Stimulated activated CD8-positive, alpha-beta memory T cell treated with anti-CD3 and anti-CD28 coated beads, Interleukin-4, amount 100 ng/mL, for 1 hour (primary cell): Measurements from ENCODE around the gene PRKCA.

Experiments
- DNase-seq, 2 donors: peaks; one replicate each; pipeline ENCODE4 v3.0.0-alpha.2; 2020; ENCODE audit warnings: low read depth in 2 of 2, low spot score in 1 of 2

PRKCA gene

GRCh38 chr17:66567234-66568170 is 265.1 kb downstream of the PRKCA start:
- peak; percentile 59 to 67 for DNase-seq

- DNase-seq, result no peak
These were observed 267.2 kb downstream of the PRKCA start for GRCh38 chr17:66569572-66569971.

DNA sequence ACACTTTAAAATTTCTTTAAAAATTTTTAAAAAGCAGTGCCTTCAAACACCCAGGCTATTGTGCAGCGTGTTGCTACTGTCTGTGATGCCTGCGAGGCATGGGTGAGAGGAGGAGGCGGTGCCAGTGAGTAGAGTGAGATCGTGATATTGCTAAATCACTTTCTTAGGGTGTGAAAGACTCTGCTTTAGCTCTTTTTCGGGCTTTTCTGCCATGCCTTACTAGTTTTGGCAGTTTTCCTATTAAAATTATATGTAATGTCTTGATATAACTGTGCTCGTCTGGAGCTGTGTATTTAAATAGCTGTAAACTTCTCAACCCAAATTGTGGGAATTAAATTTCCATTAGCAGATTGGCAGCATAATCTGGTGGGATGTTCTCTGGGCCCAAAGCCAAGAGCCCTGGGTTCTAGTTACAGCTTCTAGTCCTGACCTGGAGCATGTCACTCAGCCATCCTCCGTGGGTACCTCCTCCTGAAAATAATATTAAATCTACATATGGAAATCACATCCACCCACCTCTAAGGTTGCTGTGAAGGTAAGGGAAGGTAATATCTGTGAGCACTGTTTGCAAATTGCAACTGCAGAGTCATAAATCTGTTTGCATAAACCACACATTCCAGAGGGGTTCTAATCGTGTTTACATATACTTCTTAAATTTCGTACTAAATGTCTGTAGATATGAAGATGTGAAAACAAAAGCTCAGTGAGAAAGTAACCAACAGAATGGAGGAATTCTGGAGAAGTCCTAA is 268.2 kb downstream of the PRKCA start:
- DNase-seq, result no peak

- no peak for DNase-seq
These were observed 269.3 kb downstream of the PRKCA start for GRCh38 chr17:66571745-66572144.

DNA sequence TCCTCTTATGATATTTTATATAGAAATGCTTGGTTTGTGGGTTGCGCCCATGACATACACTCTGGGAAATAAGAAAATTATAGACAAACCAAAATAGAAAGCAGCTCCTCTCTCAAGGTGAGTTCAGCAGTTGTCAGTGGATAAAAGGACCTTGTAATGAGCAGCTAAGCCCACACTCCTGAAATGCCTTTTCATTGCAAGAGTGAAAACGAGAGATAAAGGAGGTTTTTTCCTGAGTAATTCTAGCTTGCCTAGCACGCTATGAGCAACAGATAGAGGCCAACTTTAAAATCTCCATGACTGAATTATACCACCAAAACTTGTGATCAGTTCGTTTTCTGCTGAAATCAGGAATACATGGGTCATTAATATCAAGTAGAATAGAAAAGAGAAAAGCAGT is 270.7 kb downstream of the PRKCA start:
- no peak for DNase-seq

GRCh38 chr17:66574123-66574522 is 271.7 kb downstream of the PRKCA start:
- DNase-seq, result no peak

DNA sequence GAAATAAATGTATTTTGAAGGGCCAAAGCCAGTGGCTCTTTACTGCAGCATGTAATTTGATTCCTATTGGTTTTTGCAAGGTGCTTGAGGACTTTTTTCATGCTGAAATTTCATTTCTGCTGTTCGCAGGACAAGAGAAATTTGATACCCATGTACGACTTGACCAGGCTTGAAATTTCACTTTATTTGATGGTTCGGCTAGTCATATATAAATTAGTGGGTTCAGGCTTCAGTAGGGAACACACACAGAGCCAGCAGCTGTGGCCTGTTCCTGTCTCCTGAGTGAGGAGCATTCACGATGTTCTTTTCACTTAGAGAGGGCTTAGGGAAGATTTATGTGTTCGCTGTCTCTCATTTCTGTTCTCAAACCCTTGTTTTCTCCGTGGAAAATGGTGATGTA is 274.1 kb downstream of the PRKCA start:
- no peak for DNase-seq

- no peak for DNase-seq
These were observed 274.6 kb downstream of the PRKCA start for GRCh38 chr17:66577041-66577440.

DNA sequence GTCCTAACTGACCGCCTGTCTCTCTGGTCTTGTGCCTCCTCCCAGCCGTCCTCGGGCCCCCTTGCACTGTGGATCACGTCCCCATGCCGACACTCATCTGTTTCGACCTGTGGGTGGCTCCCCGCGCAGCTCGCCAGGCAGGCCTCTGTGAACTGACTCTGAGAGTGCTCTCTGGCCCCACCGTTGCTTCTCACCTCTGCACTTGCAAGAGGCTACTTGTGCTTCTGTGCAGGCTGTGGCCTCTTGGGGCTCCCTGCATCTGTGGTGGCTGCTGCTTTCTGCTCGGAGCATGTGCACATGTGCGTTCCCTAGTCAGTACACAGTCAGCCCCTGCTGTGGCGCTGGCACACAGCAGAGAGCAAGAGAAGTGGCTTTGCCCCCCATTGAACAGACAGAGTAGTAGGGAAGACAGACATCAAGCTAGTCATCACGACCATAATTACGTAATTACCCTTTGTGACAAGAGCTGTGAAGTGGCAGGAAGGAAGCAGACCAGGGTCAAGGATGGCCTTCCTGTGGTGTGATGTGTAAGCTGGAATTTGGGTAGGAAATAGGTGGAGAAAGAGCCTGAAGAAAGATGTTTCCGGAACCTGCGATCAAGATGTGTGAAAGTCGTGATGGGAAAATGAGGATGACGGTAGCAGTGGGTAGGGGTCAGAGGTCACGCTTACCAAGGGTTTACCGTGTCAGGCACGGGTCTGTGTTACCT is 276.5 kb downstream of the PRKCA start:
- DNase-seq, result no peak

DNA sequence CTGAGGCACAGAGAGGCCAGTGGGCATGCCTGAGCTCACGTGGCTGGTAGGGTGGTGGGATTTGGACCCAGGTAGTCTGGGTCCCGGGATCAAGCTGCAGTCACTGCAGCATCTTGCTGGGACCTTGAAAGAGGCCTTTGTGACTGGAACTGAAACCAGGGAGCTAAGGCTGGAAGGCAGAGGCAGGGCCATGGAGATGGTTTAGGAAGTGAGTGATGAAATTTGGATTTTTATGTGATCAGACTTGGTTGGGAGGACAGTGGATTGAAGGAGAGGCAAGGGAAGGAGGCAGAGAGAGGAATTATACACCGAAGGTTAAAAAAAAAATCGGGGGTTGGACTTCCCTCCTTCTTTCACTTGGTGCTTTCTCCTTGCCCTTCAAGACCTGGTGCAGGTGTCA is 277.1 kb downstream of the PRKCA start:
- DNase-seq, result no peak

DNA sequence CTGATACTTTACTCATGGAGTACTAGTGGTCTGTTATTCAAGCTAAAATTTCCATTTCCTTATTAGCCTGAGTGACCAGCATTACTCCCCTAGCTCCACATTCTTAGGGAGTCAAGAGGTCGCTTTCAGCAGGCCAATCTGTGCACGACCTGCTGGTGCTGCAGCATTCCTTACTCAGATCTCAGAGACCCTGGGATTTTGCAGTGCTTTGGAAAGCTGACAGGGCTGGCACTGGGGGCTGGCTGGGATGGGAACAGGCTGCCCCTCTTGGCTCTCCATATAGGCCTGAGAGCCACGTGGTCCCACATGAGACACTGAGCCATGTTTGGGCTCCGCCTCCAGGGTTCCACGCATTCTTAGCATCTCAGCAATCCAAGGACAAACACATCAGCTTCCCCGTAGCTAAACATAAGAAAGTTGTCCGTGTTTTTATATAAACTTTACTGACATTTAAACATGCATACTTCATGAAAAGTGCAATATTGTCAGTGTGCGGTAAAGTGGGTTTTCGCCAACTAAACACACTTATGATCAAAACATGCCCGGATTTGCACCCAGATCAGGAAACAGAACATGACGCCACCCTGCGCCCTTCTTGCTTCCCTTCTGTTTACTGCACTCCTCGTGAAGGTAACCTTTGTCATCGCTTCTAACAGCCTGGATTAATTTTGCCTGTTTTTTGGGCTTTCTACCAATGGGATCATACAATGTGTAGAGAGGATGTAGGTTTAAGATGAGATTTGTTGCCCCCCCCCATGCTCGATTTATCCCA is 278.0 kb downstream of the PRKCA start:
- DNase-seq, result no peak

GRCh38 chr17:66580956-66581391 is 278.6 kb downstream of the PRKCA start:
- DNase-seq, result no peak

- no peak for DNase-seq
These were observed 280.1 kb downstream of the PRKCA start for GRCh38 chr17:66582373-66583111.

DNA sequence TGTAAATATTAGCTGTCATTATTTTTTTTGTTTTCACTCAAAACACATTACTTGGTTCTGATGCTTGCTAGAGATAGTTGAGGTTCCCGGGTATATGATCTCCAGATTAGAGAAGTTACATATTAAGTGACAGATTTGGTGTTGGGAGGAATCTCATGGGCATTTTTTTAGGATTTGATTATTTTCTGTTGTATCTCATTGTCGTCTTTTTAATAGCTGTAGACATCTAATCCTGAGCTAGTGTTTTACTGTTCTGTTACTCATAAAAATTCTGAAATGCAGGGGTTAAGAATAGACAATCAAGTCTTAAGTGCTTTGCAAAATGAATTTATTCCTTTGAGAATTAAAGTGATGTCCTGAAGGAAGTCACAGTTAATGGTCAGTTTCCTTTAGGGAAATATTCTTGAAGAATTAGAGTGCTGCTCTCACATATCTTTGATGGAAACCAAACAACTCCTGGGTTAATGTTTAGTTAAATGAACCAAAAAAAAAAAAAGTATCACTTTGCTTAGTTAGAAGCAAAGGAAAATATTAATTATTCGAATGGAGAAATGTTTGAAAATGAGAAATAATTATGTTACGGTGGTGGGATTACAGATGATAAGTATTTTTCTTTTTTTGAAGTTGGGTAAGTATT is 280.8 kb downstream of the PRKCA start:
- DNase-seq, result no peak

- no peak for DNase-seq
These were observed 282.5 kb downstream of the PRKCA start for GRCh38 chr17:66584927-66585326.

GRCh38 chr17:66585472-66585871 is 283.1 kb downstream of the PRKCA start:
- no peak for DNase-seq

- no peak for DNase-seq
These were observed 287.5 kb downstream of the PRKCA start for GRCh38 chr17:66589892-66590291.

GRCh38 chr17:66593116-66593515 is 290.7 kb downstream of the PRKCA start:
- DNase-seq, result no peak

DNA sequence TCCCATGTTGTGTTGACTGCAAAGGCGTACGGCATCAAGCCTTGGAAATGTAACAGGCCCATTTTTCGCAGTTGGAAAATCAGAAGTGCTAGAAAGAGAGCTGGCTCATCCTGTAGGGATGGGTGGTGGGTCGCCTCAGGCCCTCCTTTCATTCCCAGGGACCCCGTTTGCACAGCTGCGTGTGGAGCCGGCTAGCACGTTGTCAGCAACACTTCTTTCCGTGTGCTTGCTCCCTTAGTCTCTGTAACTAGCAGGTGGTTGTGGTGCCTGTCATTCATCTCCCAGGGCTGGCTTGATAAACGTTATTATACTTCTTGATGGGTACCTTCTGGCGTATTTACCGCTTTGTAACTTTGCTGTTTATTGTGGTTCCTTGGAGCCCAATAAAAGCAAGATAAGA is 293.5 kb downstream of the PRKCA start:
- no peak for DNase-seq
